Tibial artery (tissue), 4 donors: Measurements from ENCODE around the gene ARMH4.

Experiments used
- DNase-seq, 2 donors: peaks; one replicate each; pipeline ENCODE4 v3.0.0-alpha.2; 2019
- H3K27ac ChIP-seq, 2 donors: fragments of 200-600 bp; sonication (generic) in 1 of 2; 1 replicate in 1 of 2; 2 replicates in 1 of 2; pipeline ENCODE4 v1.5.1; 2018 to 2019; ENCODE audit warnings: mild to moderate bottlenecking in 1 of 2
- H3K27me3 ChIP-seq, 2 donors: fragments of 200-600 bp; sonication (generic) in 1 of 2; one replicate each; pipeline versions ENCODE4 v1.5.1 to v1.6.0; 2016 to 2019
- H3K36me3 ChIP-seq, 3 donors: fragments of 200-600 bp; sonication (generic) in 2 of 3; one replicate each; pipeline ENCODE4 v1.5.1; 2016 to 2019; ENCODE audit warnings: mild to moderate bottlenecking in 2 of 3
- H3K4me1 ChIP-seq, 4 donors: fragments of 200-600 bp; sonication (generic) in 2 of 4; 1 replicate in 3 of 4; 2 replicates in 1 of 4; pipeline ENCODE4 v1.5.1; 2016 to 2019
- H3K4me3 ChIP-seq, 2 donors: fragments of 200-600 bp; sonication (generic) in 1 of 2; 1 replicate in 1 of 2; 2 replicates in 1 of 2; pipeline ENCODE4 v1.5.1; 2018 to 2019; ENCODE audit warnings: mild to moderate bottlenecking in 2 of 2
- H3K9me3 ChIP-seq, 3 donors: fragments of 200-600 bp; sonication (generic) in 1 of 3; one replicate each; pipeline ENCODE4 v1.5.1; 2016 to 2019
- CTCF ChIP-seq, 2 experiments: fragments of 200-600 bp in 1 of 2; fragments of 450-650 bp in 1 of 2; IDR thresholded peaks; one replicate each; pipeline ENCODE4 v1.5.1; 2017 to 2019; ENCODE audit warnings: antibody characterized with exemption in 2 of 2, mild to moderate bottlenecking in 1 of 2, moderate library complexity in 1 of 2
- intact Hi-C: fragments of 100-400 bp; cut with DNase I; formaldehyde crosslinking; loops from one replicate; pipeline ENCODE4 v1.15.0; 2023; ENCODE audit warnings: low total_unique reads

The ARMH4 gene

GRCh38 chr14:58107947-58108552 lies 44.0 kb downstream of the ARMH4 start:
- no peak overlapping the region for H3K27ac ChIP-seq
- no peak for DNase-seq
- H3K9me3 ChIP-seq = no peaks in the 10 kb centered on the region
- intact Hi-C loops = loop anchor here (2.0 kb wide), 1 partner anchor 61 kb away; no protein-coding TSS in a partner anchor
- H3K4me3 ChIP-seq = no peak overlapping the region
- no peaks in the 10 kb centered on the region for H3K27me3 ChIP-seq
- TF ChIP-seq CTCF (IDR thresholded peaks at IDR 0.05) = peak; percentile 80 to 83
- H3K36me3 ChIP-seq = no peaks in the 10 kb centered on the region
- no peaks in the 10 kb centered on the region for H3K4me1 ChIP-seq

- Histone ChIP-seq H3K4me1 (no peaks in the 10 kb centered on the region), H3K27me3 (no peaks in the 10 kb centered on the region), H3K27ac (no peak overlapping the region), H3K36me3 (no peaks in the 10 kb centered on the region), H3K9me3 (no peaks in the 10 kb centered on the region), H3K4me3 (no peak overlapping the region)
- intact Hi-C loops = no loop called here
- DNase-seq = no peak
- TF ChIP-seq CTCF (IDR thresholded peaks at IDR 0.05) = no peak
These were observed 45.0 kb downstream of the ARMH4 start for GRCh38 chr14:58107041-58107440.

GRCh38 chr14:58106446-58106845 lies 45.6 kb downstream of the ARMH4 start:
- no peak for DNase-seq
- intact Hi-C loops = no loop called here

GRCh38 chr14:58104808-58105207 lies 47.2 kb downstream of the ARMH4 start:
- no peak for DNase-seq
- H3K36me3 ChIP-seq = no peaks in the 10 kb centered on the region
- H3K9me3 ChIP-seq = no peaks in the 10 kb centered on the region
- H3K27ac ChIP-seq = no peak overlapping the region
- no peaks in the 10 kb centered on the region for H3K4me1 ChIP-seq
- intact Hi-C loops = no loop called here
- H3K27me3 ChIP-seq = no peaks in the 10 kb centered on the region
- TF ChIP-seq CTCF (IDR thresholded peaks at IDR 0.05) = no peak
- no peak overlapping the region for H3K4me3 ChIP-seq

More at GRCh38 chr14:58106446-58106845, 45.6 kb downstream of the ARMH4 start:
- Histone ChIP-seq H3K27ac (no peak overlapping the region), H3K36me3 (no peaks in the 10 kb centered on the region), H3K27me3 (no peaks in the 10 kb centered on the region), H3K4me1 (no peaks in the 10 kb centered on the region), H3K4me3 (no peak overlapping the region), H3K9me3 (no peaks in the 10 kb centered on the region)
- TF ChIP-seq CTCF (IDR thresholded peaks at IDR 0.05) = no peak

GRCh38 chr14:58100735-58101368 lies 51.2 kb downstream of the ARMH4 start:
- Histone ChIP-seq H3K27ac (no peak overlapping the region), H3K9me3 (no peaks in the 10 kb centered on the region), H3K27me3 (no peaks in the 10 kb centered on the region), H3K36me3 (peaks cover 0 to 8% (median 0%) of the 10 kb centered on the region in 3 donors), H3K4me1 (no peaks in the 10 kb centered on the region), H3K4me3 (no peak overlapping the region)
- intact Hi-C loops = no loop called here
- no peak for DNase-seq
- no peak for TF ChIP-seq CTCF (IDR thresholded peaks at IDR 0.05)
